HG02852 (cell line): ENCODE data around the gene SH3RF1.

Source experiments
- ATAC-seq: cut with Tn5 transposase; IDR thresholded peaks from one replicate; pipeline ENCODE4 v1.9.1; 2021; ENCODE audit warnings: mild to moderate bottlenecking, moderate library complexity; ENCODE audit not compliant: unreplicated experiment

The SH3RF1 gene

DNA sequence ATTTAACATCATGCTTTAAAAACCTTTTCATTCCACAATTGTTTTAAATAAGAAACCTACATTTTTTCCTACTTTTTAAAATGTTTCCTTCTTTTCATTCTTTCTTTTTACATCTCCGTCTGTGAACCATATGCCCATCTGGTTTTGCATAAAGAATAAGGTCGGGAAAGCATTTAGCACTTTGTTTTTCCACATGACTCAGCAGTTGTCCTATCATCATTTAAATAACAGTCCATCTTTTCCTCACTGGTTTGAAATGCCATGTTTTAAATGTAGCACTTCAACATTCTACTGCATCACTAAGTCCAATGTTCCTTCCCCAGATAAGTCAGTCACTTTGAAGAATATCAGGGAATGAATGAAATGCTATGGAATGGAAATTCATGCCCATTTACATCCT is 128.4 kb downstream of the SH3RF1 start:
- no peak for ATAC-seq

DNA sequence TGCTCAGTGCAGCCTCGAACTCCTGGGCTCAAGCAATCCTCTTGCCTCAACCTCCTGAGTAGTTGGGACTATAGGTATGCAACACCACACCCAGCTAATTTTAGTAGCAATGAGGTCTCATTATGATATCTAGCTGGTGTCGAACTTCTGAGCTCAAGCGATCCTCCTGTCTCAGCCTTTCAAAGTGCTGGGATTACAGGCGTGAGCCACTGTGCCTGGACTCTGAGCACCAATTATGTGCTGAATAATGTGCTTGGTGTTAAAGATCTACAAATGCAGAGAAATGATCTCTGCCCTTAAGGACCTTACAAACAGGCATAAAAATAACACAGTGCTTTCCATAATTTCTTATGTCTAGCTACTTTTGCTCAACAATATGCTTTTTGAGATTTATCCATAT is 131.7 kb downstream of the SH3RF1 start:
- ATAC-seq: no peak

- no peak for ATAC-seq
These were observed 133.2 kb downstream of the SH3RF1 start for GRCh38 chr4:169137558-169137920.

GRCh38 chr4:169136796-169137557 is 133.8 kb downstream of the SH3RF1 start:
- no peak for ATAC-seq

- no peak for ATAC-seq
These were observed 134.4 kb downstream of the SH3RF1 start for GRCh38 chr4:169136330-169136729.

DNA sequence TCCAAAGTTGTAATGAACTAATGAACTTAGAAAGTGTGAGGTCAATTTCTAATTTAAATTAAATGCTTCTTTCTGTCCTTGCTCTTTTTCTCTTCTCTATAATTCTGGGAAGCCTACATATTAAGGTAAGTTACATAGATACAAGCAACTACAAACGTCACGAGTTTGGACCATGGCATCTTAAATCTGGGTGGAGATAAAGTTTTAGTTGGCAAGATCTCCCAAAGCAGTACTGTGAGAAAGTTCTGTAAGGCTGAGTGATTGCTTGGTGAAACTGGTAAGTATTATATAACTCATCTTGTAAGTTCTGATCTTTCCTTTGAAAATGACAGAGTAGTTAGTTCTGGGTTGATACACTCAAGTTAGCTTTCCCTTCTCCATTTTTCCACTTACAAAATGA is 135.0 kb downstream of the SH3RF1 start:
- no peak for ATAC-seq

- ATAC-seq: no peak
These were observed 136.8 kb downstream of the SH3RF1 start for GRCh38 chr4:169133932-169134331.

GRCh38 chr4:169132561-169133305 is 138.0 kb downstream of the SH3RF1 start:
- ATAC-seq: no peak

DNA sequence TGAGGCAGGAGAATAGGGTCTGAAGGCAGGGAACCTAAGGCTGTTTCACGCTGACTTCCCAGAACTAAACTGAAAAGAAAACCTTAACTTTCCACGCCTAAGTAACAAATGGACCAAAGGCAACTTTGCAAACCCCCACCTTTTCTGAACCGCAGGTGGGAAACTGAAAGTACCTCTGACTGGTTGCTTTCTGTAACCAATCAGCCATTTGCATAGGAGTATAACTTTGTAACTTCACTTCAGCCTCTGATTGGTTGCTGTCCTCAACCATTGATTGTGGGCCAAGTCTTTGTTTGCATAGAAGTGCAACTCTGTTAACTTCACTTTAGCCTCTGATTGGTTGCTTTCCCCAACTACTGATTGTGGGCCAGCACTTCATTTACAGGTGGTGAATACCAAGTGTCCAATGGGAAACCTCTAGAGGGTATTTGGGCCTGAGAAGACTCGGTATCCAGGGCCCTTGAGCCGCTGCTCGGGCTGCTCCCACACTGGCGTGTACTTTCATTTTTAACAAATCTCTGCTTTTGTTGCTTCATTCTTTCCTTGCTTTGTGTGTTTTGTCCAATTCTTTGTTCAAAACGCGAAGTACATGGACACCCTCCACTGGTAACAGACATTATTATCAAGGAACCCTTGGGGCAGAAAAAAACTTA is 139.1 kb downstream of the SH3RF1 start:
- no peak for ATAC-seq

GRCh38 chr4:169128902-169129301 is 141.9 kb downstream of the SH3RF1 start:
- ATAC-seq: no peak

DNA sequence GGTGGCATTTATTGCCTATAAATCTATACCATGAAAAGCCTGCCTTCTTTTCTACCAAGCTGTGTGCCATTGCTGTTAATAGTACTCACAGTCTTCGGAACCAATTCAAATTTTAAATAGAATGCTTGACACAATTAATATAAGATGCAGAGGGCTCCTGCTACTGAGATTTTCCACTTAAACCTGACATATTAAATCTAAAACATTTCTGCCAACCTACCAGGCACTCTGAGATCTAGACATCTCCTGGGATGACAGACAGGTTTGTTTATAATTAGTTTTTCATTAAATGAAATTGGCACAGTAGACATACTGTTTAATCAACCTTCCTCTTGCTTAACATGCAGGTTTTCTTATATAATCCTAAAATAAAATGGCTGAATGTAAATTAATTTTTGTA is 143.4 kb downstream of the SH3RF1 start:
- ATAC-seq: no peak

DNA sequence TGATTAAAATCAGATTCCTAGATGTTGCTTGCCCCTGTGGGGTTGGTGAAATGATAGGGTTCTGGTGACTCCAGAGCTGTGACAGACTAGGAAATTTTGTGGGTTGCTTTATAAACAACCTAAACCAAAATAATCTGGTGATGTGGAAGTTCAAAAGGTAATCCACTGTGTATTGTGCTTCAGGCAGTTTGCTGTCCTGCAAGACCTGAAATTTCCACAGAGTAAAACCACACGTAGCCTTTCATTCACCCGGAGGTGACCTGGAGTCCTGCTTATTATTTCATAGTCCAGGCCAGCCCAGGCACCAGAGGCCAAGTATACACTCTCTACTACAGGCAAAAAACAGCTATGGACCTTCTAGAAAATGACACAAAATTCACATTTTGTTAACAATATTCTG is 146.1 kb downstream of the SH3RF1 start:
- ATAC-seq: no peak

DNA sequence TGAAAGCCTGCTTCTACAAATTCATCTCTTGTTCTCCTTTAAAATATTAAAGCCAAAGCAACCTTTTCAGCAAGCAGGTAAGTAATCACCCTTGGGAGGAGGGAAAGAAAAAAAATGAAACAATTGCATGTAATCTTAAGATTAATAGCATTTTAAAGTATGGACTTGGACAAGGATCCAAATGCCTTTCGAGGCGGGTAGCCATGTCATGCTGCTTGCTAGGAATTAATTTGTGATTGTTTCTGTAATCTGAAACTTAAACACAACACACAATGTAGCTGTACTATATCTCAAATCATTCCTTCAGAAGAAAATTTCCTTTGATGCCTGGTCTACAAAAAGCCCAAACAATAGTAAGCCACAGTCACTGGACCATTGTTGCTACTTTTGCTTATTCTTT is 148.3 kb downstream of the SH3RF1 start:
- no peak for ATAC-seq

GRCh38 chr4:169121861-169122382 is 148.8 kb downstream of the SH3RF1 start:
- no peak for ATAC-seq

DNA sequence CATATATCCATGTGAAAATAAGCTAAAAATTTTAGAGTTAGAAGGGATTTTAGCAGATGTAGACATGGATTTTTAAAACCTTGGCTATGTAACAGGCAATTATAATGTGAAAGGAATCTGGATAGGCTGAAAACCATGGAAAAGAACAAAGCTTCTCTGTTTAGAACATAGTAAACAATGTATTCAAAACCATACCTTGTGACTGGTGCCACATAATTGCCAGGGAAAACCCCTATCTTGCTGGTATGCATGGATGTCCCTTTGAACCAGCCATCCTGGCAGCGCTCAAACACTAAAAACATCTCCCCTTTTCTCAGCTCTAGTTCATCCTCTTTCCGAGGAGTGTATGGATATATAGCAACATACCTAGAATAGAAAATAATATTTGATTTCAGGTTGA is 150.1 kb downstream of the SH3RF1 start:
- no peak for ATAC-seq

DNA sequence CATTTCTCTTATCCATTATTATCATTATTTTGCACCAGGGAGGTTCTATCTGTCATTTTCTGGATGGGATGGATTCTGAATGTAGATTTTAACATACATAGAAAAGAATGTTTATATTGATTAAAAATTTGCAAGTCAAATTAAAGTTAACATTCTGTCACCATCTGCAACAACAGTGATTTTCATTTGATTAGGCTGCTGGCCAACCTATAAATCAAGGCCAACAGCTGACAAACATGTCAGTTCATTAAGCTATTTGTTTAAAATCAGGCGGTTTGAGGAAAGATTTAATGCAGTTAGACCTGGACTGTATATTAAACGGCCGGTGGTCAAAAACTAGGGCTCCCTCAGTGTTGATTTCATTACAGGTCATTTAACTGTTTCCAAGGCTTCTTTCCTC is 151.2 kb downstream of the SH3RF1 start:
- ATAC-seq: no peak

DNA sequence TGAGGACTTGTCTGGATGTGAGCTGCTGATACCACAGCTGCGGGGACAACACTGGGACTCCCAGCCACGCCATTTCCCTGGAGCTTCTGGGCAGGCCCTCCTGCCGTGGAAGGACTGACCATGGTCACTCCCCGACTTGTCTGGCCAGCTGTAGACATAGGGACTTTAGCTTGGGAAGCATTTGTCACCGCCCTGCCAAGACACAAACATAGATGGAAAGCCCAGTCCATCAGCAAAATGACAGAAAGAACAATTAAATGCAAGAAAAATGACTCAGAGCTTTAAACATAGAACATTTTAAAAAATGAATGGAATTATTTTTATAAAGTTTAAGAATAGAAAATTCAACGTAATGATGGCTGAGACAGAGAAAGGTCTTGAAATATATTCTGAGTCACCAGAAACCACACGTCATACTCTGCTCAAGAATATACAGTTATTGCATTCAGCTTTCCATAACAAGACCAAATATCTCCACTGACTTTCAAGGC is 153.1 kb downstream of the SH3RF1 start:
- ATAC-seq: no peak

- no peak for ATAC-seq
These were observed 154.4 kb downstream of the SH3RF1 start for GRCh38 chr4:169116270-169116901.

- ATAC-seq: no peak
These were observed 154.9 kb downstream of the SH3RF1 start for GRCh38 chr4:169115897-169116254.

DNA sequence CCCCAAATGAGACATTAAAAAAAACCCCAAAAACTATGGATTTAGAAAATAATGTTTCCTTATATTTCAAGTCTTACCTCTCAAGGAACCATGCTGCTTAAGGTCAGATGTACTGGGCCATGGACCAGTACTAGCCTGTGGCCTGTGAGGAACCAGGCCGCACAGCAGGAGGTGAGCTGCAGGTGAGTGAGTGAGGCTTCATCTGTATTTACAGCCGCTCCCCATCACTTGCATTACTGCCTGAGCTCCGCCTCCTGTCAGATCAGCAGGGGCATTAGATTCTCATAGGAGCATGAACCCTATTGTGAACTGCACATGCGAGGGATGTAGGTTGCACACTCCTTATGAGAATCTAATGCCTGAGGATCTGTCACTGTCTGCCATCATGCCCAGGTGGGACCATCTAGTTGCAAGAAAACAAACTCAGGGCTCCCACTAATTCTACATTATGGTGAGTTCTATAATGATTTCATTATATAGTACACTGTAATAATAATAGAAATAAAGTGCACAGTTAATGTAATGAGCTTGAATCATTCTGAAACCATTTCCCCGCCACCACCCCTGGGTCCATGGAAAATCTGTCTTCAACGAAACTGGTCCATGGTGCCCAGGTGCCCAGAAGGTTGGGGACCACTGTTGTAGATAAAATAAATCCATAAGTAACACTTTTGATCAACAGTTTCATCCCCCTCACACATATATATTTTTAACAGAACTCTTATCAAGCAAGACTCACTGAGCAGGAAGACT is 155.4 kb downstream of the SH3RF1 start:
- no peak for ATAC-seq
